ENCODE results near the gene APBA2.

Gene APBA2

DNA sequence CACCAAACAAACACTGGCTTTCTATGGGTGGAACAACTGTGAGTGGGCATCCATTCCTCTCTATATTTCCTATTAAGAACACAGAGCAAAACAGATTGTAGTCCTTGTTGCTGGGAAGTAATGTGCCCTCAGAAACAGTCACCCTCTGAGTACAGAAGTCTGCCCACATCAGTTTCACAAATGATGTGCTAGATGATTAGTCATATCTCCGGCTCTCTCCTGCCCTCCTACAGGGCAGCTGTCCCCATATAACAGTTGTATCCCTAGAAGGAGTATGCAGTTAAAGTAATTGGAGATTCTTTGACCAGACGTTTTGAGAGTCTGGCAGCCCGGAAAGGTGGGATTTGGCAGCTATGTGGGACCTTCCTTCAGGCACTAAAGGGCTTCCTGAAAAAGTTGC is 159.9 kb downstream of the APBA2 start:
- no peak for DNase-seq

DNA sequence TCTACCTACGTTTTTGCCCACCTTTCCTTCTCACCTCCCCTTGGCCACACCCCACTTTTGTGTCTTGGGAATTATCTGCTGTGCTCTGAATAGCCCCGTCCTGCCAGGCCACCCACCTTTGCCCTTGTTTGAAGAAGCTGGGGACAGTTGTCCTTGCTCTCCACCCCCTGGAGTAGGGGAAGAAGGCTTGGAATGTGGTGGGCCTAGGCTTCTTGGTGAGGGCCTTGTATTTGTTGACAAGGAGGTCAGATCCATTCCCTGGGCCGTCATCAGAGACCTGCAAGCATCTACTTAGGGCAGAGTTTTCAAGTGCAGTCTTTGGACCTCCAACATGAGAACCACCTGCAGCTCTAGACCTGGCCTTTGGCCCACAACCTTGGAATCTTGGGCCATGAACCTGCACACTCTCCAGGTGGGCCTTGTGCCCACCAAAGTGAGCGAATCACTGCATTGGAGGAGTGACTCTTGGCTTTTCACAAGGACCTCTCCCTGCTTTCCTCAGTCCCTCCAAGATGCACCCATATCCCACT is 160.6 kb downstream of the APBA2 start:
- no peak for DNase-seq

DNA sequence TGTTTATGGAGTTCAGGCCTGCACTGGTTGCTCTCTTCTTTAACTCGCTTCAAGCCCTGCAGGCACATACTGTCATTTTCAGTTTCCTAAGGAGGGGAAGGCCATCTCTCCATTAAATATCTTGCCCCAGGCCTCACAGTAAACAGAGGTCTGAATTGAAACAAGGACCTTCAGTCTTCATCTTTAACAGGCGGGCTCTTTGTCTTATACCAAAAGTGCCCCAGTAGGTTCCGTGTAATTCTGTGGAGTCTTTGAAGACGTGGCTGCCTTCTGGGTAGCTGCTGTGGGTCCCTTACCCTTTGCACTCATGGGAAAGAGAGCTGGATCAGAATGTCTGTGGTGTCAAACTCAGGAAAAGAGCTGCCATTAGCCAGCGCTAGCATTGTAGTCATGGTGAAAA is 161.2 kb downstream of the APBA2 start:
- DNase-seq = no peak

DNA sequence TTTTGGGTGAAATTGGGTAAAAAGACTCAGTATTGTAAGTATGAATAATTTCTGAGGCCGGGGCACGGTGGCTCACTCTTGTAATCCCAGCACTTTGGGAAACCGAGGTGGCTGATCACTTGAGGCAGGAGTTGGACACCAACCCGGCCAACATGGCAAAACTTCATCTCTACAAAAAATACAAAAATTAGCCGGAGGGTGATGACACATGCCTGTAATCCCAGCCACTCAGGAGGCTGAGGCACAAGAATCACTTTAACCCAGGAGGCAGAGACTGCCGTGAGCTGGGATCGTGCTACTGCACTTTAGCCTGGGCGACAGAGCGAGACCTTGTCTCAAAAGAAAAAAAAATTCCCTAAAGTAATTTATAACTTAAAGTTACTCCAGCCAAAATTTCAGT is 162.2 kb downstream of the APBA2 start:
- DNase-seq = no peak

DNA sequence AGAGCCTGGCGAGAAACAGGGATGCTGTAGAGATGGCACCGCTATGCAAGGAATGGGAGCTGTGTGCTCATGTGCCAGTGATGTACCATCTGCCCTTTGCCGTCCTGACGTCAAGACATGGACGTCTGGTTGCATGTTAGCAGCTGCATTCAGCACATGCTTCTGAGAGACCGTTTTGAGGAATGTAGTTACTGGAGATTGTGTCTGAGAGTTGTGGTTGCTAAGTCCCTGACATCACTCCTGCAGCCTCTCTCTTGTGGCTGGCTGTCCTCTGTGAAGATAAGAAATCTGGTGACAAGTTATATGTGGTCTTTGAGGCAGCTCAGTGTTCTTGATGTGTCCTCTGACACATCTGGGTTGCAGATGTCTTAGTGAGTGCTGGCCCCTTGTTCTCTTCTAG is 165.1 kb downstream of the APBA2 start:
- DNase-seq = no peak

DNA sequence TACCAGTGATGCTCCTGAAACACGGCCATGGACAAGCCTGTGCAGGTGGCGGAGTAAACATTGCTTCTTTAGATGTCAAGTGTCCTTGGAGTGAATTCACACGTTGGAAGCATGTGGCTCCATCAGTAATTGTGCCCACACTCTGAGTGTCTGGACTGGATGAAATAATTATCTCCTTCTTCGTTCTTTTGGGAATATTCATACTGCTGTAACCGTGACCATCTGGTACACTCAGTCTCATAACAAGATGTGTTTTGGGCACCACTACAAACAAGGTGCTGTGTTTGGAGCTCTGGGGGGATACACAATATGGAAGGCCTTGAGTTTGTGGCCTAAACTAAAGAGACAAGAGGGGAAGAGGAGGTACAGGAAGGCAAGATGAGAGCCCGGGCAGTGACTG is 165.6 kb downstream of the APBA2 start:
- no peak for DNase-seq

DNA sequence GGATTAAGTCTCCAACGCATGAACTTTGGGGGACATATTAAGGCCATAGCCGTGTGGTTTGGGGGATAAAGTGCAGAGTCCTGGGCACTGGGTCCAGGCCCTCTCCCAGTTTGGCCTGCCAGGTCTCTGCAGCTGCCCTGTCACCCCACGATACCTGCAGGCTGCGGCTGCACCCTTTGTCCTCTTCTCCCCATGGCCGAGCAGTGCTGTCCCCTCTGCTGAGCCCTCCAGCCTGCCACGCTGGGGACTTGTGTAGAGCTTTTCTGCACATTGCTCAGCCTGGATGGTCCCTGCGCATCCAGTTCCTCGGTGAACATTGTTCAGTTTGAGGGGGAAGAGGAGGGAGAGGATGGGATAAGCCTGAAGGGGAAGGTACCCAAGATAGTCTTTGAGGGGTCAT is 167.2 kb downstream of the APBA2 start:
- no peak for DNase-seq

DNA sequence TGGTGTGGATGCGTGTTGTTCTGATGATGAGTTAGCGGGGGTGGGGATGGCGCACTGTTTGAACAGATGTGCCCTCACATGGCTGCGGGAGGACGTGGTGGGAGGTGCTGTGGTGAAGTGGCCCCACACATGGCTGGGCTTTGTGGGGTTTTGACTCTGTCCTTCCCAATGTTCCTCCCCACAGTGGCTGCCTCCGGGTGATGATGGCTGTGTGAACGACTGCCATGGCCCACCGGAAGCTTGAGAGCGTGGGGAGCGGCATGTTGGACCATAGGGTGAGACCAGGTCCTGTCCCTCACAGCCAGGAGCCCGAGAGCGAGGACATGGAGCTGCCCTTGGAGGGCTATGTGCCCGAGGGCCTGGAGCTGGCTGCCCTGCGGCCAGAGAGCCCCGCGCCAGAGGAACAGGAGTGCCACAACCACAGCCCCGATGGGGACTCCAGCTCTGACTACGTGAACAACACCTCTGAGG is 167.9 kb downstream of the APBA2 start:
- no peak for DNase-seq

DNA sequence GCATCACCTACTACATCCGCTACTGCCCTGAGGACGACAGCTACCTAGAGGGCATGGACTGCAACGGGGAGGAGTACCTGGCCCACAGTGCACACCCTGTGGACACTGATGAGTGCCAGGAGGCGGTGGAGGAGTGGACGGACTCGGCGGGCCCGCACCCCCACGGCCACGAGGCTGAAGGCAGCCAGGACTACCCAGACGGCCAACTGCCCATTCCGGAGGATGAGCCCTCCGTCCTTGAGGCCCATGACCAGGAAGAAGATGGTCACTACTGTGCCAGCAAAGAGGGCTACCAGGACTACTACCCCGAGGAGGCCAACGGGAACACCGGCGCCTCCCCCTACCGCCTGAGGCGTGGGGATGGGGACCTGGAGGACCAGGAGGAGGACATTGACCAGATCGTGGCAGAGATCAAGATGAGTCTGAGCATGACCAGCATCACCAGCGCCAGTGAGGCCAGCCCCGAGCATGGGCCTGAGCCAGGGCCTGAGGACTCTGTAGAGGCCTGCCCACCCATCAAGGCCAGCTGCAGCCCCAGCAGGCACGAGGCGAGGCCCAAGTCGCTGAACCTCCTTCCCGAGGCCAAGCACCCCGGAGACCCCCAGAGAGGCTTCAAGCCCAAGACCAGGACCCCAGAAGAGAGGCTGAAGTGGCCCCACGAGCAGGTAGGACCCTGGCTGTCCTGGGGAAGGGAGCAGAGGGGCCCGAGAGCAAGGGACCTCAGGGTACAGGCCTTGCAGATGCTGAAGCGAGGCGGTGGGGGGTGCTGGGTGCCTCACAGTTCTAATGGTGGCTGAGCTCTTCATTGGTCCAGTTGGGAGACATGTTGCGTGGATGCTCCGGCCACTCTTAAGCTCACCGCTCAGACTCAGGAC is 168.6 kb downstream of the APBA2 start:
- DNase-seq = no peak

DNA sequence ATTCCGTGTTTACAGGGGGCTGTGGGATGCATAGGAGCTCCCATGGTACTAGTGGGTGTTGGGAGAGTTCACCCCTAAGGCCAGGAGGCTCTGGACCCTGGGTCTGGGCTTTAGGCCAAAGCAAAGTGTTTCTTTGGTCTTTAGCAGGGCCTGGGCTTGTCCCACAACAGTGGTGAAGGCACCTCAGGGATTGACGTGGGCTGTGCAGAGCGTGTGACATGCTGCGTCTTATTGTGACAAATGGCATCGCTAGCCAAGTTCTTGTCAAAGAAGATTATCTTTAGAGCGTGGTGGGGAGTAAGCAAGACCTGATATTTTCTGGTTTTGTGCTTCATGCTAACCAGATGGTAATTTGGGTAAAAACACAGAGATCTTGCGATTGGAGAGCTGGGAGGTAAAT is 170.1 kb downstream of the APBA2 start:
- no peak for DNase-seq

DNA sequence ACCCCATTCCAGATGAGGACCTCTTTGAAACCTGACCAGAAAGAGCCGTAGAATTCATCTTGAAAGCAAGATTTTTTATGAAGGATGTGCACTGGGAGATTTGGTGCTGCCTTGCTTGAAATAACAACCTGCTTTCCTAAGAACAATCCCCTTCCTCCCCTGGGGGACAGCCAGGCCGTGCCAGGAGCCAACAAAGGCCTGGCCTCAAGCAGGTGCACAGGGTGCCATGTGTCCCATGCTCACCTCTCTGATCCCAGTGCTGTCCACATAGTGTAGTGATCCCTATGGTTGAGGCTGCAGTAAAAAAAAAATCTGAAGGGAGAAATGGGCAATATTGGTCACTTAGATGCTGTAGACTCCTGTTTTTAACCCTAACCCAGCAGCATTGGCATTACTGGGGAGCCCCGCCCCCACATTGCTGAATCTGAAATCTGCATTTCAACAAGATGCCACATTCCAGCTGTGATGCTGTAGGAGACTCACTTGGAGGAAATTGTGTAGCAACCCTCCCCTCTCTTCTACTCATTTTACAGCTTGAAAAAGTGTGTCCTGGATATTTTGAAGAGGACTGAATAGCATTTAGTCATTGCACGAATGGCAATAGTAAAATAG is 171.2 kb downstream of the APBA2 start:
- DNase-seq = no peak

DNA sequence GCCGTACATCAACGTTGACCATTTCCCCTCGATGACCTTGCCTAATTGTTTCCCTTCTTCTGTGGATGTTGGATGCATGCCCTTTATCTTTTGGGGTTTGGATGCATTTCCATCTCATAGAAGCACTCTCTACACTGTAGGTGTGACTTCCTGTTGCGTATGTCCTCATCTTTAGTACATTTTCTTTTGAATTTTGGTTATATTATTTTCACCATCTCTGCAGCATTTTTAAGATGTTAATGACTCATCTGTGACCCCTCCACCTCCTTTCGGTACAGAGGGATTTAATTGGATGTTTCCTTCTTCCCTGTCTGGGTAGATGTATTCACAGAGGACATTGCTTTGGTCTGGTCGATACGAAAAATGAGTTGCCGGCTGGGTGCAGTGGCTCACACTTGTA is 172.1 kb downstream of the APBA2 start:
- no peak for DNase-seq

DNA sequence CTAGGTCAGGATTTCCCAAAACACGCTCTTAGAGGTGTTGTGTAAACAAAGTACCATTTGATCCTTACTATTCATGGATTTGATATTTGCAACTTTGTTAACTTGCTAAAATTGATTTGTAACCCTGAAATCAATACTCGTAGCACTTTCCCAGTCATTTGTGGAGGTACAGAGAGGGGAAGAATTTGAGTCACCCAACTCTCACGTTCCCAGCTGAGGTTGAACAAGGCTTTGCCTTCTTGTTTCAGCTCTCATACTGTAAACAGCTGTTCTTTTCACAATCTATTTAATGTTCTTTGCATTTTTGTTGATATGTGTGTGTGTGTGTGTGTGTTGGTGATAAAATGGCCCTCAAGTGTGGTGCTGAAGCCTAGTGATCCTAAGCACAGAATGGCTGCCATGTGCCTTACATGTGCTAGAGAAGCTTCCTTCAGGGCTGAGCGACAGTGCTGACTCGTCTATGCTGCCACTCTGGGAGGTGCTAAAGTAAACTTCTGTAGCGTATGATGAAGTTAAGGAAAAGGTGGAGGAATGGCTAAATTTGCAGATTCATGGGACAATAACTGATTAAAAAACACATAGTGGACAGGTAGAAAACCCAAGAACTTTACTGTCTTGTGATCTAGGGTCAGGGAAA is 173.2 kb downstream of the APBA2 start:
- DNase-seq = no peak

DNA sequence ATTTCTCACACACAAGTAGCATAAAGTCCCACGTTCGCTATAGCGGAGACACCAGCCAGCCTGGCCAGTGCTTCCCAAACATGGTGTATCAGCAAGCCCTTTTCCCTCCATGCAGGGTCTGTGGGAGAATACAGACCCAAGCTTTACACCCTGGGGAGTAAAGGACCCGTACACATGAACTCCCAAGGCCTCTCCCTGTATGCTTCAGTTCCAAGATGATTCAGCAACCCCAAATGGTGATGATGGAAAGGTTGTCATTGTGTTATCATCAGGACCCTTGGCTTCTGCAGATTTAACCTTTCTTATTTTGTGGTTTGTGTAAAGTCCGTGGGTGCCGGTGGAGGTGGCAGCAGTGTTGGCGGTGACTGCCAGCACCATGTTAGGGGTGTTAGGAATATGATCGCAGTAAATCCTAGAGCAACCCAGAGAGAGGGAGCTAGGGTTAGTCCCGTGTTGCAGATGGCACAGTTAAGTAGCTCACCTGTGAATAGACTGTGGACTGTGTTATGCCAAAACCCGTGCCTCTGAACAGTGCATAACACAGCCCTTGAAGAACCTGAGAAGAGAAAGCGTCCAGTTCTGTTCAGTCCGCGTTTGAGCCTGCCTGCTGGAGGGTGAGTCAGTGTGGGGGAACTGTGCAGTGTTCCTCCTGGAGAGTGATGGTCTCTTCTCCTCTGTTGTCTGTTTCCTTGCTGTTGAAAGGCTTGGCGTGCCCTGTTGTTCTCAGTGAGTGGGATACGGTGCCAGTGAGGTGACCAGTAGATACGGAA is 174.3 kb downstream of the APBA2 start:
- DNase-seq = no peak

DNA sequence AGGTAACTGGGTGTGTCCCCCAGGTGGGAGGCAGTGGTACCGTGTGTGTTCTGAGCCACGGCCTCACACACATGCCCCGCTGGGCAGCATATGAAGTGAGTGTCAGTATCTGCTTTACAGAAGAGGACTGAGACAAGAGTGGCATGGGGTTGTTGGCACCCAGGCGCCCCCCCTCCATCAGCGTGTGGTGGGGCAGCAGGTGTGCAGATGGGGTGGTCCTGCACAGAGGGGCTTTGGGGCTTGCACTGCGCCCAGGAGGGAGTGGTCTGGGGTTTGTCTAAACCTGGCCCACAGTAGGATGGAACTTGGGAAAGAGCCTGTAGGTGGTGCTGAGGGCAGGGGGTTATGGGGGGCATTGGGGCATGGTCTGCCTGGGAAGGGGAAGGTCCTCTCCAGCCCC is 176.0 kb downstream of the APBA2 start:
- DNase-seq = no peak

DNA sequence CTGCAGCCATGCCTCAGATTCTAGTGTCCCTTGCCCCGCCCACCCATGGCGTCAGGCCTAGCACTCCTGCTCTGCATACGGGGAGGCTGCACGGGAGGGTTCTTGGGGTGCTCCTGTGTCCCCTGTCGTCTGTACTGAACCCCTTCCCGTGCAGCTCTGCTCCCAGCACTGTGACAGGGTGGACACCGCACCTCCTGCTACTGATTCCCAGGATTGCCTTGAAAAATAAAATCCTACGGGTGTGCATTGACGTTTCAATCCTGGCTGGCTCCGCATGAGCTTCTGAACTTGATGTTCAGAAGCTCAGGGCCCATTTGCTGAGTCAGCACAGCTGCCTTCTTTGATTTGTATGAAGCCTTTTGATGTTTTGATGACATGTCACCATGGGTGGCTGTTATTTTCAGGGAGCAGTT is 176.4 kb downstream of the APBA2 start:
- peak; percentile 85 for DNase-seq

DNA sequence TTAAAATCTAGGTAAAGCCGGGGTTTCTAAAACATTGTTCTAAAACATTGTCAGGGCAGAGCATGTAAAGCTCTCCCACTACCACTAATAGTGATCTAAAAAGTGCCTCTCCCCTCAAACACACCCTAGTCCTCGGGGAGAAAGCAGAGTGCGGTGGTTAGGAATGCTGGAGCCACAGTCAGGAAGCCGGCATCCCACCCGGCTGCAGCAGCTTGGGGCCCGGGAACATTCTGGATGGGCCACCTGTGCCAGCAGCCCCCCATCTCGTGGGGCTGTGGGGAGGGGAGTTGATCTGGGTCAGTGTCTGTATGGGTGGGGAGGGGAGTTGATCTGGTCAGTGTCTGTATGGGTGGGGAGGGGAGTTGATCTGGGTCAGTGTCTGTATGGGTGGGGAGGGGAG is 176.9 kb downstream of the APBA2 start:
- no peak for DNase-seq

DNA sequence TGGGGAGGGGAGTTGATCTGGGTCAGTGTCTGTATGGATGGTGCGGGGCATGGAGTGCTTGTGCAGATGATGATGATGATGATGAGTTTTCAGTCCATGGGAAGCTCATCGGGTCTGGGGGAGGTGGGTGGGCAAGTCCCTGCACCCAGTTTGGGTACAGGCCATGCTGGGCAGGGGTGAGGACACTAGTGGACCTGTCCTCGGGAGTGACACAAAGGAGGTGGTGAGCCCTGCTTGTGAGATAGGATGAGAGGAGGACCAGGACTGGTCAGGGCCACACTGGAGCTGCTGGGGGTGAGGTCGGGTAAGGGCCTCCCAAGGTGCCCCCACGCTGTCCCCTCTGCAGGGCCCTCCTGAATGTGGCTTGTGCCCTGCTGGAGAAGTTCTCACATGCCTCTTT is 177.9 kb downstream of the APBA2 start:
- DNase-seq = no peak

DNA sequence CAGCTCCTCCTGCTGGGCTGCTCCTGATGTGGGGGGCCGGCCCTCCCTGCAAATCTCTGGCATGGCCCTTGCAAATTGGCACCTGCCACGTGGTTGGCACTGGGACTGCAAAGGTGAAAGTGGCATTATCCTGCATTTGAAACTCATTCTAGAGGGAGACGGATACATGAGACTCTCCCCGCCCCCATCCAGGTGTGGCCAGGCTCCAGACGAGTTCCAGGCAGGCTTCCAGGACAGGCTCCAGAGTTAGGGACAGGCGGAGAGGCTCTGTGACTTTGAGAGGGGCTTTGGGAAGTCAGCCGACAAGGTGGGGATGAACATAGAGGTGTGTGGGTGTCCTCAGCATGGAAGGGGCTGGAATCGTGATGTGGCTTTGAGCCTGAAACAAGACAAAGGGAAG is 178.5 kb downstream of the APBA2 start:
- no peak for DNase-seq

DNA sequence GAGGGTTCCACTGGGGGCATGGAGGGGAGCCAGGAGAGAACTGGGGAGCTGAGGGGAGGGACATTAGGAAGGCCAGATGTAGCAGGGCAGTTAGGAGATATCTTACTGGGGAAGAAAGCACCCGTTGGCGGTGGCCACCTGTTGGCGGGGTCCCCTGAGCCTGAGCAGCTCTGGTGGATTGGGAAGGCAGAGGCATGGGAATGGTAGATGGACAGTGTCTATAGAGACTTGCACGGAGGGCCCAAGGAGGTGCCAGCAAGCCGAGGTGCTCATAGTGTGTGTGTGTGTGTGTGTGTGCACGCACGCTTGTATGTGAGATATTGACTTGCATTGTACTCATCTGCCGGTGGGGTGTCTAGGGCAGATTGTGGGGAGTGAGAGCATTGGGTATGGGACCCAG is 179.0 kb downstream of the APBA2 start:
- no peak for DNase-seq

DNA sequence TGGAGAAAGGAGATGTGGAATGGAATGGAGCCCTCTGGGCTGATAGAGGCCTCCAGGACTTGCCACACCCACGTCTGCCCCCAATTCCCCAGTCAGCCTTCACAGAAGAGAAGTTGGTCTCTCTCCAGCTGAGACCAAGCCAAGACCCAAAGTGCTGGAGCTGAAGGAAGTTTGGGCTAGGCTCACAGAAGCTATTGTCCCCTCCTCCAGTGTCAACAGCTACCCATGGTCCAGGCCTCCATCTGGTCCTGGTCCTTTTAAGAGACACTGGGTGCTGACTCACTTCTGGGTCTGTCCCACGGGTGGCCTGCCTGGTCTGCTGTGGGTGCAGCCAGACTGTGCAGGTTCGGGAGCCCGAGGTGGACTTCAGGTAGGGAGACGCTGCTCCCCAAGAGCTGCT is 179.8 kb downstream of the APBA2 start:
- DNase-seq = no peak

DNA sequence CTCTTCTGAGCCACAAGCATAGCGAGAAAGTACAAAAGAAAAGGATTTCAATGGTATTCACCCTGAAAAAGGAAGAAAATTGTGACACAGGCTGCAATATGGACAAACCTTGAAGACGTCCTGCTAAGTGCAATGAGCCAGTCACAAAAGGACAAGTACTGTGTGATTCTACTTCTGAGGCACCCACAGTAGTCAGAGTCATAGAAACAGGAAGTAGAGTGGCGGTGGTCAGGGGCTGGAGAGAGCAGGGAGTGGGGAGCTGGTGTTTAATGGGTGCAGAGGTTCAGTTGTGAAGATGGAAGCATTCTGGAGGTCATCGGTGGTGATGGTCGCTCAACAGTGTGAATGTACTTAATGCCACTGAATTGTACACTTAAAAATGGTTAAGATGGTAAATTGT is 180.5 kb downstream of the APBA2 start:
- no peak for DNase-seq

DNA sequence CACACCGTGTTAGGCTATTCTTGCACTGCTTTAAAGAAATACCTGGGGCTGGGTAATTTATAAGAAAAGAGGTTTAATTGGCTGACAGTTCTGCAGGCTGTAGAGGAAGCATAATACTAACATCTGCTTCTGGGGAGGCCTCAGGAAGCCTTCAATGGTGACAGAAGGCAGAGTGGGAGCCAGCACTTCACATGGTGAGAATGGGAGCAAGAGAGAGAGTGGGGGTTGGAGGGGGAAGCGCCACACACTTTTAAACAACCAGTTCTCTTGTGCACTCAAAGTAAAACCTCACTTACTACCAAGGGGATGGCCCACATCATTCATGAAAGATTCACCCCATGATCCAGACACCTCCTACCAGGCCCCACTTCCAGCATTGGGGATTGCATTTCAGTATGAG is 181.1 kb downstream of the APBA2 start:
- DNase-seq = no peak

All from eye (tissue), 1 donor.